Stimulated activated CD4-positive, alpha-beta T cell treated with anti-CD3 and anti-CD28 coated beads, TNF-alpha, amount 100 ng/mL, for 24 hours (primary cell): ENCODE measurements around the gene SGK1.
"Not testable (repeated sequence)": the region's sequence is repeated elsewhere in the genome, so short reads cannot be mapped to it uniquely, and the experiment has no call there.

Experiments used
- DNase-seq, 3 experiments: peaks; one replicate each; pipeline ENCODE4 v3.0.0-alpha.2; 2020; ENCODE audit warnings: low read depth in 3 of 3

The SGK1 gene

GRCh38 chr6:134190883-134191282, 127.0 kb downstream of the SGK1 start:
- no peak for DNase-seq

GRCh38 chr6:134187751-134188150, 130.2 kb downstream of the SGK1 start:
- DNase-seq = no peak

GRCh38 chr6:134187154-134187553, 130.8 kb downstream of the SGK1 start:
- DNase-seq = no peak

- DNase-seq = no peak
Measured at GRCh38 chr6:134186355-134186754, 131.6 kb downstream of the SGK1 start.

DNA sequence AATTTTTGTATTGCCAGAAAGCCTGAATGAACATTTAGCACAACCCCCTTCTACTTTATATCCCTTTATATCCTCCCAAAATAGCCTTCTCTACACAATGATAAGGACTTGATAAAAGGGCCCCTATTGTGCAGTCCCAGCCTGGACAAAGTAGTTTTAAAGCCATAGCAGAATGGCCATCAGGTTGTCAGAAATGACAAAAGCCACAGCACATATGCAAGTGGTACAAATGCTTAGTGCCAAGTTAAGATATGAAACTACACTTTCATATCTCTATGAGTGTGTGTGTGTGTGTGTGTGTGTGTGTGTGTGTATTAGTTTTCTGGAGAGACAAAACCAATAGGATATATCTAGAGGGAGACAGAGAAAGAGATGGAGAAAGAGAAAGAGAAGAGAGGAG, 132.6 kb downstream of the SGK1 start:
- no peak for DNase-seq

DNA sequence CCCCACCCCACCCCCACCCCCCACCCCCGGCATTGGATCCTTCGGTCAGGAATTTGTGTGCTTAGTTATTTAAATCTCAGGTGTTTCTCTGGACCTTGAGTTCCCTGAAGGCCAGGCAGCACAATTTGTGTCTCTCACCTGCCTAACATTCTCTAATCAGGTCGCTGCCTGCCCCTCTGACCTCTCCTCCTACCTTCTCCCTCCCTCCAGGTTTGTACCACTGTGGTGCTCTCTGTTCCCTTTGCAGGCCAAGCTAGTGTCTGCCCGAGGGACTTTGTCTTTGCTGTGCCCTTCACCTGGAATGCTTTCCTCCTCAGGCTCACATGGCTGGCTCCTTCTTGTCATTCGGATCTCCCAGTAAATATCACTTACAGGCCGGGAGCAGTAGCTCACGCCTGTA, 134.1 kb downstream of the SGK1 start:
- DNase-seq = no peak

DNA sequence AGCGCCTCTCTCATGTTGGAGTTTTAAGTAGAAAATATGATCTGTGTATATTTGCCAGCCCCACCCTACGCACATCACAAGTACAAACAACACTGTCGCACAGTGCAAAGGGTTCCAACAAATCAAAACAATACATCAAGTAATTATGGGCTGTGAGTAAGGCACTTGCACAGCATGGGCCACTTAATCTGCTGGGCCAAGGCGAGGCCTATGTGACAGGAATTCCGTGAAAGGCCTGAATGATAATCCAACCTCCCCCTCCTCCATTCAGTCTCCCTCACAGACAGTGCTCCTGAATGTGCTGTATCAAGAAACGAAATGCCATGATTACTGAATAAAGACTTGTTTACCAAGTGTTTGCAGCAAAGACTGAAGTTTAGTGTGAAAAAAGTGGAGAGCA, 135.4 kb downstream of the SGK1 start:
- no peak for DNase-seq

DNA sequence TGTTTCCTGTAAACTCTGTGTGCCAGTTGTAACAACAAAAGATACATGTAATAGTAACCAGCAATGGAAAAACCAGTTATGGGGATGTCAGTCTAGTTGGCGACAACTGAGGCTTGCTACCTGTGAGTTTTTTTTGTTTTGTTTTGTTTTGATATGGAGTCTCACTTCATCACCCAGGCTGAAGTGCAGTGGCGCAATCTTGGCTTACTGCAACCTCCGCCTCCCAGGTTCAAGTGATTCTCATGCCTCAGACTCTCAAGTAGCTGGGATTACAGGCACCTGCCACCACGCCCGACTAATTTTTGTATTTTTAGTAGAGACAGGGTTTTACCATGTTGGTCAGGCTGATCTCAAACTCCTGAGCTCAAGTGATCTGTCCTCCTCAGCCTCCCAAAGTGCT, 136.2 kb downstream of the SGK1 start:
- DNase-seq = not testable (repeated sequence)

DNA sequence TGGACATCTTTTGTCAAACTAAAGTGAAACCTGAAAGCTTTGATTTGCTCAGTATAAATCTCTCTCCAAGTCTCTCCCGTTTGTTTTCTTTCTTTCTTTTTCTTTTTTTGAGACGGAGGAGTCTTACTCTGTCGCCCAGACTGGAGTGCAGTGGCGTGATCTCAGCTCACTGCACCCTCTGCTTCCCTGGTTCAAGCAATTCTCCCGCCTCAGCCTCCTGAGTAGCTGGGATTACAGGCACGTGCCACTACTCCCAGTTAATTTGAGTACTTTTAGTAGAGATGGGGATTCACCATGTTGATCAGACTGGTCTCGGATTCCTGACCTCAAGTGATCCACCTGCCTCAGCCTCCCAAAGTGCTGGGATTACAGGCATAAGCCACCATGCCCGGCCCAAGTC, 136.7 kb downstream of the SGK1 start:
- not testable (repeated sequence) for DNase-seq

DNA sequence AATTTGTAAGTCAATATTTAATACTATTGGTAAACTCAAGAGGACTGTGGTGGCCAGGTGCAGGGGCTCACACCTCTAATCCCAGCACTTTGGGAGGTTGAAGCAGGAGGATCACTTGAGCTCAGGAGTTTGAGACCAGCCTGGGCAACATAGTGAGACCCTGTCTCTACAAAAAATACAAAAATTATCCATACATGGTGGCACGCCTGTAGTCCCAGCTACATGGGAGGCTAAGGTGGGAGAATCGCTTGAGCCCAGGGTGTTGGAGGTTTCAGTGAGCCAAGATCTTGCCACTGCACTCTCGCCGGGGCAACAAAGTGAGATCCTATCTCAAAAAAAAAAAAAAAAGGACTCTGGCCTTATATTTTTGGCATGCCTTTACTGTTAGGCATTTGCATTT, 137.4 kb downstream of the SGK1 start:
- not testable (repeated sequence) for DNase-seq

- peak; percentile 59 to 76 (median 67) for DNase-seq
Measured at GRCh38 chr6:134178161-134179044, 139.5 kb downstream of the SGK1 start.

DNA sequence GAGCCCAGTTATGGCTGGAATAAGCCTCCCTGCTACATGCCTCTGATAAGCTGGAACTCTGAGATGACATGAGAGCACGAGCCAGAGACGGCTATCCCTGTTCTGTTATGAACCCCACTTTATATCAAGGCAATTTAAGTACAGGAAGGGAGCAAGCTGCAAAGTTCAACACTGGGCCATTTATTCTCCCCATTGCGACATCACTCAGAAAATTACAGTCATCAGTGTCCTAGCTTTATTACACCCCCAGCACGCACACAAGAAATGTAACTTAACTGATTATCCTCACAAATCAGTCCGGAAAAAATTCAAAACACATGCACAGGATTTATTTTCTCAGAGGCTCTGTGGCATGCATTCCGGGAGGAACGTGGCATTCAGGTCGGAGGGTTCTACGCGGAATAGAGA, 140.2 kb downstream of the SGK1 start:
- no peak for DNase-seq

- no peak for DNase-seq
Measured at GRCh38 chr6:134177236-134177635, 140.7 kb downstream of the SGK1 start.

- DNase-seq = no peak
Measured at GRCh38 chr6:134176264-134176975, 141.5 kb downstream of the SGK1 start.

DNA sequence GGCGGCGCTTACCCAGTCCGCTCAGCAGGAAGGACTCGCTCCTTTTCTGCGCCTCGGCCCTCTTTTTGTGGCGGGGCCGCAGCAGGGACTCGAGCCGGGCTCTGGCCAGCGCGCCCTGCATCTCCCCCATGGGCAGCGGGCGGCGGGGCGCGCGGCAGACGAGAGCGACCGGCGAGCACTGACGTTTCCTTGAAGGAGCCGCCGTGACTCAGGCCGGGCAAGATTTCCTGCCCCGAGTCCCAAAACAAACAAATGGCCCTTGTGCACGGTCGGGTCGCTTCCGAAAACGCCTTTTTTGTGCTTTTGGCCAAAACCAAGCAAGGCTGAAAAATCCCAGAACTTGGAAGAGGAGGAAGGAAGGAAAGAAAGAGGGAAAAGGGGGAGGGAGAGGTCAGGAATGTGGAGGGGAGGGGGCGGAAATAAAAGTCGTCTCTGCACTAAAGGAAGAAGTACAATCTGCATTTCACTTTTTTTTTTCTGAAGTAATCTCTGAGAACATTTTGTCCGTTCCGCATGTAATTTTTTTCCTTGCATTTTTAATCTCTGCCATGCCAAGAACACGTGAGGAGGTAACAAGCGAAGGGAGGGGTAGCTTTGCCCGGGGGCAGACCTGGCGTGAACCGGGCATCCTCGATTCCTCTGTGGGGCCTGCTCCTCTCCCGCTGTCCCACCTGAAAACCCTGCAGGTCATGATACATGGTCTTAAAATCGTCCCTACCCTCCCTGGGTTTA, 142.2 kb downstream of the SGK1 start:
- DNase-seq = peak in 2 of 3 experiments; percentile 20 to 50

DNA sequence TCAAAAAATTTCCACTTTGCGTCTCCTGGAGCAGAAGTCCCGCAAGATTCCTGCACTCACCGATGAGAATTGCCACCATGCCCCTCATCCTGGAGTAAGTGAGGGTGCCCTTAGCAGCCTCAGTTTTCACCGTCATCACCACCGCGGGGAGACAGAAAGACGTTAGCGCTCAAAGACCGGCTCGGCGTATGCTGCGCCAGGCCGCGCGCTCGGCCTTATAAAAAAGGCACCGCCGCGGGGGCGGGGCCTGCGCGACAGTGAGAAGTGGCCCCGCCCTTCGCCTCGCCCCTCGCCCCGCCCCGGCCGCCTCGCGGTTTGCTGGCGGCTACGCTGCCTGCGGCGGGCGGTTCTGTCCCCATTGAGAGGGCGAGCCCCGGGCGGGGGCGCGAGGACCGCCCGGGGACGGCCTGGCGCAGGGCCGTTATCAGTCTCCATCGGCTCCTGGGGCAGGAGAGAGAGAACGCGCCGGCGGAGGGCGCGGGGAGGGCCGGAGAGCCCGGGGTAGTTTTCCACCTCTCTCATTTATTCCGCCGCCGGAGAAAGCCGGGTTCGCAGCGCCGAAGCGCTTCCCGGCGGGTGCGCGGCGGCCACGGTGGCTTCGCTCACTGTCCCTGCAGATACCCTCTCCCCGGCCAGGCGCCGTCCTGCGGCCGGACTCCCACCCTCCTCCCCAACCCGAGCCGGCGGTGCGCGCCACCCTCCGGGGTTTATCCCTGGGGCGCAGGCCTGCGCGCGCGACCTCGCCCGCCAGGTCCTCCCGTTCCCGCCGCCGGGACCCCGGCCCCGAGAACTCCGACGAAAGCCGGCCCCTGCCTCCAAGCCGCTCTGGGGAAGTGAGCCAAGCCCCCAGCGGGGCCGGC, 143.0 kb downstream of the SGK1 start:
- peak; percentile 87 to 93 (median 90) for DNase-seq

DNA sequence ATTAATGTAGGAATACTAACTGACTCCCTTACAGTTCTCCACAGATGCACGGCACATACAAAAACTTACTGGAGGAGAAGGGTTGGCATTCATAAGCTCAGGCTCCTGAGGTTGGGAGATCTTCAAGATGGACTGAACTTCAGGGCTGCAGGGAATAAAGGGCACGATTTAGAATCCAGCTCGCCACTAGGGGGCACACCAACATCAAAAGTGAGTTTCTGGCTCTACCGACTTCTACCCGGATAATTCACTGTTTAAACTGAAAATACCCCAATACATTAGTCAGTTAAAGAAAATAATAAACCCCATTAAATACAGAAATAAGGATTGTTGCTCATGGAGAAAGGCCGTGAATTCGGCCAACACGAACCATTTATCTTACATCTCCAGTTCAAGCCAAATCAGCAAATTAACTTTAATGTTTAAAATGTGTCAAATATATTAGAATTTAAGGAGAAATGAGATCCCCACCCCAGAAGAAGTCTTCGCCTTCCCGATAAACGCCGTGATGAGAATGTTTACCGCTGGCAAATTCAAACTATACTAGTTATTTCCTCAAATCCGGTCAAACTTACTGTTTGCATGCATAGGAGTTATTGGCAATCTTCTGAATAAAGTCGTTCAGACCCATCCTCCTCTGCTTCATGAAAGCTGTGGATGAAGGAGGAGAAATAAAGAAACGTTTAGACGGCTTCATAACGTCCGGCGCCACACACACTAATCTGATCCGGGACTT, 143.8 kb downstream of the SGK1 start:
- DNase-seq = peak; percentile 77 to 85 (median 78)

- no peak for DNase-seq
Measured at GRCh38 chr6:134173366-134173725, 144.6 kb downstream of the SGK1 start.

GRCh38 chr6:134172706-134173365, 145.1 kb downstream of the SGK1 start:
- no peak for DNase-seq

GRCh38 chr6:134172020-134172705, 145.7 kb downstream of the SGK1 start:
- DNase-seq = no peak
